Endothelial cell of hepatic sinusoid (primary cell): ENCODE measurements around the gene CEL.
"Not testable (repeated sequence)": the region's sequence is repeated elsewhere in the genome, so short reads cannot be mapped to it uniquely, and the experiment has no call there.

Experiments used
- in situ Hi-C: cut with HindIII; loops from 2 replicates; pipeline ENCODE4 v1.10.0; 2017; ENCODE audit warnings: low sequenced_read_pairs

The CEL gene

DNA sequence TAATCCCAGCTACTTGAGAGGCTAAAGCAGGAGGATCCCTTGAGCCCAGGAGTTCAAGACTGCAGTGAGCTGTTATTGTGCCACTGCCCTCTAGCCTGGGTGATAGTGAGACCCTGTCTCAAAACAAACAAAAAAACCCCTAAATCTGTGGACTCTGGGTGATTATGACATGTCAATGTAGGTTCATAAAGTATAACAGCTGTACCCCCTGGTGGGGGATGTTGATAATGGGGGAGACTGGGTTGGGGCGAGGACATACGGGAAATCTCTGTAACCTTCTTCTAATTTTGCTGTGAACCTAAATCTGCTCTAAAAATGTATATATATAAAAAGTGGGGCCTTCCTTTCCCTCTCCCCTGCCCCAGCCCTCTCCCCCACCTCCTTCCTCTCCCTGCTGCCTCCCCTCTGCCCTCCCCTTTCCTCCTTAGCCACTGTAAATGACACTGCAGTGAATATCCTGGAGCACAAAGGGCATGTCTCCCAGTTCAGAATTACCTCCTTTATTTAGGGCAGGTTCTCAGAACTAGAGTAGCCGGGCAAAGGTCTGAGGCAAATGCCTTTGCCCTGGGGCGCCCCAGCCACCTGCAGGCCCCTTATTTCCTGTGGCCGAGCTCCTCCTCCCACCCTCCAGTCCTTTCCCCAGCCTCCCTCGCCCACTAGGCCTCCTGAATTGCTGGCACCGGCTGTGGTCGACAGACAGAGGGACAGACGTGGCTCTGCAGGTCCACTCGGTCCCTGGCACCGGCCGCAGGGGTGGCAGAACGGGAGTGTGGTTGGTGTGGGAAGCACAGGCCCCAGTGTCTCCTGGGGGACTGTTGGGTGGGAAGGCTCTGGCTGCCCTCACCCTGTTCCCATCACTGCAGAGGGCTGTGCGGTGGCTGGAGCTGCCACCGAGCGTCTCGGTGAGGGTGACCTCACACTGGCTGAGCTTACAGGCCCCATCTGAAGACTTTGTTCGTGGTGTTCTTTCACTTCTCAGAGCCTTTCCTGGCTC, 19.3 kb downstream of the CEL start:
- in situ Hi-C loops = not testable (repeated sequence)

- in situ Hi-C loops = not testable (repeated sequence)
These were observed 20.3 kb downstream of the CEL start for GRCh38 chr9:133081957-133082644.

DNA sequence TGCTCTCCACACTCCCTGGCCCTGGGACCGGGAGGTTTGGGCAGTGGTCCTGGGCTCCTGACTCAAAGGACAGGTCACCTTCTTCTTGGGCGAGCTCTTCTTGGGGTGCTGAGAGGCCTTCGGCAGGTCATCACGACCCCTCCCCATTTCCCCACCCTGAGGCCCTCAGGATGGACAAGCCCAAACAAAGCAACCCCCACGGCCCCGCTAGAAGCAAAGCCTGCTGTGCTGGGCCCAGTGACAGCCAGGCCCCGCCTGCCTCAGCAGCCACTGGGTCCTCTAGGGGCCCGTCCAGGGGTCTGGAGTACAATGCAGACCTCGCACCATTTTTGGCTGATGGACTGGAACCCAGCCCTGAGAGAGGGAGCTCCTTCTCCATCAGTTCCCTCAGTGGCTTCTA, 21.9 kb downstream of the CEL start:
- in situ Hi-C loops = not testable (repeated sequence)

DNA sequence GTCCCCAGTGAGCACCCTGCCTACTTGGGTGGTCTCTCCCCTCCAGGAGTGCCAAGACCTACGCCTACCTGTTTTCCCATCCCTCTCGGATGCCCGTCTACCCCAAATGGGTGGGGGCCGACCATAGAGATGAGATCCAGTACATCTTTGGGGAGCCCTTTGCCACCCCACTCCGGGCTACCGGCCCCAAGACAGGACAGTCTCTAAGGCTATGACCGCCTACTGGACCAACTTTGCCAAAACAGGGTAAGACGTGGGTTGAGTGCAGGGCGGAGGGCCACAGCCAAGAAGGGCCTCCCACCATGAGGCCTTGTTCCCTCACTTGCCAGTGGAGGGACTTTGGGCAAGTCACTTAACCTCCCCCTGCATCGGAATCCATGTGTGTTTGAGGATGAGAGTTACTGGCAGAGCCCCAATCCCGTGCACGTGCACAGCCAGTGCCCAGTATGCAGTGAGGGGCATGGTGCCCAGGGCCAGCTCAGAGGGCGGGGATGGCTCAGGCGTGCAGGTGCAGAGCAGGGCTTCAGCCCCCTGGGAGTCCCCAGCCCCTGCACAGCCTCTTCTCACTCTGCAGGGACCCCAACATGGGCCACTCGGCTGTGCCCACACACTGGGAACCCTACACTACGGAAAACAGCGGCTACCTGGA, 24.6 kb downstream of the CEL start:
- in situ Hi-C loops = not testable (repeated sequence)

DNA sequence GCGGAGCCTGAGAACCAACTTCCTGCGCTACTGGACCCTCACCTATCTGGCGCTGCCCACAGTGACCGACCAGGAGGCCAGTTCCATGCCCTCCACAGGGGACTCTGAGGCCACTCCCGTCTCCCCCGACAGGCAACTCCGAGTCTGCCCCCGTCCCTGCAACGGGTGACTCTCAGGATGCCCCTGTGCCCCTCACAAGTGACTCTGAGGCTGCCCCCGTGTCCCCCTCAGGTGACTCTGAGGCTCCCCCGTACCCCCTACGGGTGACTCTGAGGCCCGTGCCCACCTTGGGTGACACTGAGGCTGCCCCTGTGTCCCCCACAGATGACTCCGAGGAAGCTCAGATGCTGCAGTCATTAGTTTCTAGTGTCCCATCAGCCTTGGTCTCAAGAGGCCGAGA, 25.1 kb downstream of the CEL start:
- in situ Hi-C loops = no loop called here

DNA sequence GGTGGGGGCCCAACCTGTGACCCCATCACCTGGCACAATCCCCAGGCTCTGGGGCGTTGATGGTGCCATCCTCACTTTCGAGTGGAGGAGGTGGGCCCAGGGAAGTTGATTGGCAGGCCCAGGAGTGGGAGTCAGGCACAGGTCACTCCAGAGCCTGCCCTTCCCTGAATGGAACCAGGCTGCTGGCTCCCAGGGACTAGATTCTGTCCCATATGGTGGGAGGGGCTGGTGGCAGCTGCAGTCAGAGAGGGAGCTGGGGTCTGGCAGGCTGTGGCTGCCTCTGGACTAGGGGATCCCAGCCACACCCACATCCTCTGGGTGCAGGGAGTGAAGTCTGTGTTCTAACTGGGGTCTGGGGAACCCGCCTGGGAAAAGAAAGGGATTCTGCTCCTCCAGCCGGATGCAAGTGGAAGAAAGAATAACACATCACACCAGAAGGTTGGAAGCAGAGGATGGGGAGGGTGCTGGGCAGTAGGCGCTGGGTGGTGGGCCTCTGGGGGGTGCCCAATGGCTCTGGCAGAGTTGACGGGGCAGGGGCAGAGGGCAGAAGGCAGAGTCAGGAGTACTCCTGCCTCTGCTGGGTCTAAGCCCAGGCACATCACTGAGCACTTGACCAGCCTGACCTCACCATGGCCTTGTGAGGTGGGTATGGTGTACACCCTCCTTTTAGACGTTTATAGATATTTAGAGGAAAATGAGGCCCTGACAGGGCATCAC, 25.8 kb downstream of the CEL start:
- in situ Hi-C loops = no loop called here

DNA sequence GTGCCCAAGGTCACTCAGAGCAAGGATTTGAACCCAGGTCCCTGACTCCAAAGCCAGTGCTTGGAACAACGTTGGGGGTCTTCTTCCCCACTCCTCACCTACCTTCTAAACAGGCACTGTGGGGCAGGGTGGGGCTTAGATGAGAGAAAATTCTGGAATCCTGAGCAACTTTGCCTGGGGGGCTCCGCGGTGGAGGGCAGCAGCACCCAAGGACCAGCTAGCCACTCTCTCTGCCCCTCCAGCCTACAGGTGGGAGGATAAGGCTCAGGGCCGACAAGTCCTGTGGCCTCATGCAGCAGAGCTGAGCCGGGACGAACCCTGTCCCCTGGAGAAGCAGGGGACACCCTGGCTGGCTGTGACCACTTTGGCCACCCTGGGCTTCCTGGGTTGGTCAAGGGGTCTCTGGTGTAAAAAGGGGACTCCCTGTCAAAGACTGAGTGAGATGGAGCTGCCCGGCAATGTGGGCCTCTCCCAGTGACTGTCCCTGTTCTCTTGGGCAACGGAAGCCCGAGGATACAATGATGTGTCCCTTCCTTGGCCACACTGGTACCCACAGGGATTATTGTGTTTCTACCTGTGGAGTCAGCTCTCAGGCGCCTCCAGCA, 26.5 kb downstream of the CEL start:
- in situ Hi-C loops = no loop called here

GRCh38 chr9:133088756-133089155, 27.0 kb downstream of the CEL start:
- in situ Hi-C loops = no loop called here

DNA sequence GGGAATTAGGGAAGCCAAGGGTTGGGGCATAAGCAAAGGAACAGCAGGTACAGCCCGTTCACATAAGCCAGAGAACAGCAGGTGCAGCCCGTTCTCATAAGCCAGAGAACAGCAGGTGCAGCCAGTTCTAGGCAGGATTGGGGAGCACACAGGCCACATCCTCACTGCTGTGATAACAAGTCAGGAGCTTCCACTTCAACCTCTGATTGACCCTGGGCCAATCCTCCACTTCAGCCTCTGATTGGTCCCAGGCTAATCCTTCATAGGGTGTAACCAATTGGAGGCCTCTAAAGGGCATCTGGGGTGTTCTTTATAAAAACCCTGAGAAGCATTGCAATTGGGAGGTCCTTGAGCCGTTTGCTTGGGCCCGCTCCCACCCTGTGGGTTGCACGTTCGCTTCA, 27.5 kb downstream of the CEL start:
- in situ Hi-C loops = no loop called here

DNA sequence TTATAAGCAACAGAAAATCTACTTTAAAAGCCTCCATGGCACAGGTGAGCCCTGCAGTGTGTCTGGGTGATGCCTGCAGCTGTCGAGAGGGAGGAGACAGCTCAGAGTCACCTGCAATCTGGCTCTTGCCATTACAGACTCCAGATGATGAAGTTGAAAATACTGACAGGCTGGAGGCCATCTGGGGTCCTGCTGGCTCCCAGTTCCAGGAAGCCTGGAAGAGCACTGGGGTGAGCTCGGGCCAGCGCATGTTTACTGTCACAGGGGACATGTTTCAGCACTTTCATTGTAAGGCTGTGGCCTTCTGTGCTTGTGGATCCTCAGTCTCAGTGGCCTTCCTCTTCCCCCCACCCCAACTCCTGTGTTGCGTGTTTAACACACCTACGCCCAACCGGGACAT, 28.4 kb downstream of the CEL start:
- in situ Hi-C loops = no loop called here

DNA sequence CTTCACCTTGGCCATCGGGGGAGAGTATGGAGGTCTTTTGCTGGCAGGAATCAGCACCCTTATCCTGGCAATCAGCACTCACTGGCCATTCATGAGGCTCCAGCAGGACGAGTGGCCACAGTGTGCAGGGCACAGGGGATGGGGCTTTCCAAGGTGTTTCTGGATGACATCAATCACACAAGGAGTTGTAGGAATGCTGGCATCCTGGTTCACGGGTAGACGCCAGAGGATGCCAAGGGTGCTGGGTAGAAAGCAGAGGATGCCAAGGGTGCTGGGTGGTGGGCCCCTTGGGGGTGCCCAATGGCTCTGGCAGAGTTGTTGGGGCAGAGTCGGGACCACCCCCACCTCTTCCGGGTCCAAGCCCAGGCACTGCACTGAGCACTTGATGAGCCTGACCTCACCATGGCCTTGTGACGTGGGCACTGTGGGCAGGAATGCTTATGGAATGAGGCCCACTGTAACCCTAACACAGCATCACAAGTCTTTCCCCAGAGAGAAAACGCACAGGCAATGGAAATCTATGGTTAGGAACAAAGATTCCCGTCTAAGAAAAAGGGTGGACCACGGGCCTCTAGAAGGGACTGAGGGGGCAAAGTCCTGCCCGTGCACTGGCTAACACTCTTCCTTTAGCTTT, 29.1 kb downstream of the CEL start:
- in situ Hi-C loops = no loop called here

- in situ Hi-C loops = not testable (repeated sequence)
These were observed 32.6 kb downstream of the CEL start for GRCh38 chr9:133094351-133094750.

DNA sequence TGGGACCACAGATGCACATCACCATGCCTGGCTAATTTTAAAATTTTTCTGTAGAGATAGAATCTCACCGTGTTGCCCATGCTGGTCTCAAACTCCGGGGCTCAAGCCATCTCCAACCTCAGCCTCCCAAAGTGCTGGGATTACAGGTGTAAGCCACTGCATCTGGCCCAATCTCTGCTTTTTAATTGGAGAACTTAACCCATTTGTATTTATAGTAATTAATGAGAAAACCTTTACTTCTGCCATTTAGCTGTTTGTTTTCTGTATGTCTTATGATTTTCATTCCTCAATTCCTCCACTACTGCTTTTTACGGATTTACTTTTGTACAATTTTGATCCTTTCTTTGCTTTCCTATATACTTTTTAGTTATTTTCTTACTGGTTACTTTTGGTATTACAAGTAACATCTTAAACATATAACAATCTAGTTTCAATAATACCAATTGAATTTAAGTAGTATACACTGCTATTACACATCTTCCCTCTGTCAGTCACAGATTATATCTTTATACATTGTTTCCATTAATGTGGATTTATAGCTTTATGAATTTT, 33.1 kb downstream of the CEL start:
- in situ Hi-C loops = no loop called here

DNA sequence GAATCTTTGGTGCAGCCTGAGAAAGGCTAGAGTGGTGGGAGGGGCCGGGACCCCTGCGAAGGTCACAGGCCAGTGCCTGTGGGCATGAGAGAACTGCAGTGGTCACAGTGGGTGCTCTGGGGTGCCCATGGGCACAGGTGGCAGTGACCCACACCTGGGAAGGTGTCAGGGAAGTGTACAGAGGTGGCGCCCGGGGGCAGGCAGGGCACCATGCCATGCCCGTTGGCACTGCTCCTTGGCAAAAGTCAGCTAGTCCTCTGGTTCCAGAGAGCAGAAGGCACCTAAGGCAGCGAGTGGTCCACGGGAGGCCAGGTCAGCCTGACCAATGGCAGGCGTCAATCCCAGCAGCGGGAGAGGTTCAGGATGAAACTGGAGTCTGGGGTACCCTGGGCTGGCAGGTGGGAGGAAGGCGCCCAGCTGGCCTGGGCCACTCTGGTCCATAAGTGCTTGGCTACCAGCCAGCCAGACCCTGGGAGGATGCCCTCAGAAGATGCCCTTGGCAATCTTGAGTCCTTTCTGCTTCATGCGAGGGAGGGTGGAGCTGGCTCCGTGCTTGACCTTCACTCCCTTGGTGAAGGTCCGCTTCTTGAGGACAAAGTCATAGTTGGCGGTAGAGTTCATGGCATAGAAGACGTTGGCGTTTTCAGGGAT, 36.4 kb downstream of the CEL start:
- in situ Hi-C loops = no loop called here

DNA sequence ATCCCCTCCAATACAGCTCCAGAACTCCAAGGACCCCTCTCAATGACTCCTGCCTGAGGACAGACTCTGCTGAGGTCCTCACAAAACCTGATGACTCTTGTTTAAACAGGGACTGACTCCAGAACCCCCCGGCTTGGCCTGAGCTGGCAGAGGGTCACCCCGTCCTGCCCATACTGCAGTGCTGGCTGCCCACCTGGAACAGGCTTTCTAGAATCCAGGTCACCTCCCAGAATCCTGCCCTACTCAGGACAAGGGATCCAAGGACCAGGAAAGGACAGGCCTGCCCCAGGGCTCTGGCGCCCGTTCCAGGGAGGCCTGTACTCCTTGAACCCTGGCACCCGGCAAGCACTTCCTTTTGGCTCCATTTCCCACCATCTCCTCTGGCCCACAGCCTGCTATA, 37.1 kb downstream of the CEL start:
- in situ Hi-C loops = no loop called here

DNA sequence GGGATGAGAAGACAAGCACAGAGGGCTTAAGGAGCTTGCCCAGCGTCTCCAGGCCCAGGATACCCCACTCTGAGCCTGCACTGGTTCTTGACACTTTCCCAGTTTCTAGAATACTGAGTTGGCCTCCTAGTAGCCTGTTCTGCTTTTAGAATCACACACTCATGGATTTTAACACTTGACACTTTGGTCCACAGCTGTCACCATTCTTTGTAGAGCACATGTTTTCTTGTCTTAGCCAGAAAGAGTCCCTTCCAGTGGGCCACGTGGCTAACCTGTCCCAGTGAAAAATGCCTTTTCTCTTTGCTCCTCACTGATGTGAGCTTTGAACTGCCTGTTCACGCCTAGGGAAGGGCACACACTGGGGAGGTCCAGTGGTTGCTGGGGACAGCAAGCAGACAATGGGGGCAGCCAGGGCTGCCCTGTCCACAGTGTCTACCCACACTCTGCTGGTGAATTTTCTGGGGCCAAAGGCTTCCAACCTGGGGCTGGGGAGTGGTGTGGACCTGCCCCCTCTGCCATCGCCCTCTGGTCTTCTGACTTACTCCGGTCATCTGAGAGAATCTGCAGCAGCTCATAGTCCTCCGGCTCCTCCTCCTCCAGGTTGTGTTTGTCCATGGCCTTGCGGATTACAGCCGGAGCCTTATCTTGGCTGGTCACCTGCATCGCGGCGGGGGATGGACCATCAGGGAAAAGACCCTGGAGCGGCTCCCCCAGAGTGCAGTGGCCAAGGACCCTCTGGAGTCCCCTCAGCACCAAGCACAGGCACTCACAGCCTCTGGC, 38.1 kb downstream of the CEL start:
- in situ Hi-C loops = no loop called here

DNA sequence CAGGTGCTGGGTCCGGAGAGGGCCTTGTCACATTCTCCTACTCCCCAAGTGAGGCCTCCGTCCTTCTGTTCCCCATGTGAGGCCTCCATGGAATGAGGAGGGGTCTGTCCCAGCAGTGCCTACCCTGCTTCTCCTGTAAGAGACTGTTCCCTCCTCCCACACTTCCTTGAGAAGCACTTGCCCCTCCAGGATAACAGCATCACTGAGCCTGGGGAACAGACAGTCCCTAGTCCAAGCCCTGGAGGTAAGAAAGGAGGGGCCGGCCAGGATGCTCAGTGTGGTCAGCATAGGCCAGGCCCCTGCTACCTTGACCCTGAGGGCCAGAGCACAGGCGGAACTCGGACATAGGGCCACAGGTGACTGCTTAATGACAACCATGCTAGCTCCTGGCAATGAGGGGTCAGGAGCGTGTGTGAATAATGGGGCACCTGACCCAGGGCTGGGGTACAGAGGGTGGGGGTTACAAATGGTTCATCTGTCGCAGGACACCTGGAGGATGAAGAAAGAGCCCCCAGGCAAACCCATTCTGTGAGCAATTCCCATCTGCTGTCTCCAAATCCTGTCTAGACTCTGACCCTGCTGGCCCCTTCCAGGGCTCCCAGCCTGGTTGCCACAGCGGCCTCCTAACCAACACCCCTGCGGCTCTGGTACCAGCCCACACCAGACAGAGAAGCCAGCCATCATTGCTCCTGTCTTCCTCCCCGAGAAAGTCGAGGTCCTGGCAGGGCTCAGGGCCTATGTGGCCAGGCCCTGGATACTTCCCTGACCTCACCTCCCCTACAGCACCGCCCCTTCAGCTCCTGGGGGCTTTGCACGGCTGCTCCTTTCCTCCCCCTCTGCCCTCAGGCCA, 39.0 kb downstream of the CEL start:
- in situ Hi-C loops = no loop called here
